A673 (cell line): Measurements from ENCODE around the gene VTCN1. TPM values are rescaled to one million over a fixed set of nuclear protein-coding genes. Genes with fewer than 3 reads are reported as not detected.
A peak's percentile ranks its signal among the peaks of the same experiment; 100 is the strongest.

Source experiments
- BruUV-seq: library from RNA; stranded (reverse); fragments of 400-500 nt; replicated peaks from 2 replicates; lab custom pipeline; 2021; lab: Mats Ljungman, UMichigan
- CTCF ChIA-PET: fragments of 300-600 bp; sonication (Branson Sonifier 250); formaldehyde crosslinking; loops from one replicate; lab custom pipeline; 2022; ENCODE audit warnings: antibody characterized with exemption; lab: Charles Lee
- POLR2A ChIA-PET: fragments of 300-600 bp; sonication (Branson Sonifier 250); formaldehyde crosslinking; loops from one replicate; lab custom pipeline; 2022; ENCODE audit warnings: antibody characterized with exemption; ENCODE audit not compliant: low non-redundant PET; lab: Charles Lee
- DNase-seq: peaks from one replicate; pipeline ENCODE4 v3.0.0-alpha.2; 2015; ENCODE audit warnings: low spot score
- H3K27ac ChIP-seq: fragments of 200-600 bp; sonication (generic); 2 replicates; pipeline ENCODE4 v1.5.1; 2016; ENCODE audit warnings: mixed run types, low read depth, mild to moderate bottlenecking, mixed read lengths, antibody characterized with exemption, low read length; ENCODE audit not compliant: poor library complexity, severe bottlenecking
- H3K27me3 ChIP-seq: fragments of 200-600 bp; sonication (generic); replicated peaks from 2 replicates; pipeline ENCODE4 v1.6.1; 2017; ENCODE audit warnings: mixed run types, low read depth, mild to moderate bottlenecking, mixed read lengths, antibody characterized with exemption, low read length; ENCODE audit not compliant: insufficient read depth, poor library complexity
- H3K36me3 ChIP-seq: fragments of 200-600 bp; sonication (generic); 2 replicates; pipeline ENCODE4 v1.6.1; 2016; ENCODE audit warnings: mixed run types, mild to moderate bottlenecking, mixed read lengths, antibody characterized with exemption, low read length; ENCODE audit not compliant: insufficient read depth, poor library complexity, severe bottlenecking
- H3K4me1 ChIP-seq: fragments of 200-600 bp; sonication (generic); 2 replicates; pipeline ENCODE4 v1.6.1; 2017; ENCODE audit warnings: mixed run types, mild to moderate bottlenecking, mixed read lengths, antibody characterized with exemption, low read length; ENCODE audit not compliant: insufficient read depth, poor library complexity, severe bottlenecking
- H3K4me3 ChIP-seq: fragments of 200-600 bp; sonication (generic); 2 replicates; pipeline ENCODE4 v1.5.1; 2016; ENCODE audit warnings: low read depth, mixed run types, mild to moderate bottlenecking, mixed read lengths, low read length; ENCODE audit not compliant: poor library complexity, severe bottlenecking
- H3K9me3 ChIP-seq: fragments of 200-600 bp; sonication (generic); 2 replicates; pipeline ENCODE4 v1.6.1; 2016; ENCODE audit warnings: mixed run types, low read depth, mild to moderate bottlenecking, mixed read lengths, antibody characterized with exemption, low read length; ENCODE audit not compliant: poor library complexity, severe bottlenecking
- EZH2 ChIP-seq: fragments of 200-600 bp; sonication (generic); IDR thresholded peaks from 2 replicates; pipeline ENCODE4 v1.6.1; 2017; ENCODE audit warnings: borderline replicate concordance, low read depth, mild to moderate bottlenecking, mixed read lengths, antibody characterized with exemption, low read length; ENCODE audit not compliant: poor library complexity, severe bottlenecking
- intact Hi-C: fragments of 100-400 bp; cut with micrococcal nuclease; formaldehyde crosslinking; loops from one replicate; pipeline ENCODE4 v1.10.0; 2022; ENCODE audit not compliant: unreplicated experiment
- microRNA-seq: library from miRNA; unstranded; fragments of <30 nt; microRNA quantifications from one replicate; pipeline ENCODE4 v1.2.0, GENCODE V29; 2021
- total RNA-seq: library from RNA; stranded (reverse); gene quantifications from 2 replicates; pipeline ENCODE4 v1.2.3, GENCODE V29; 2021
- TF ChIP-seq, protein P1 (sequence below): fragments of 300-800, 200-600 bp; sonication (generic); conservative IDR thresholded peaks from 2 replicates; pipeline ENCODE4 v1.5.1; 2017; ENCODE audit warnings: low read depth, mild to moderate bottlenecking, antibody characterized with exemption, low read length, moderate library complexity, mixed read lengths

Gene VTCN1
- total RNA-seq, 1 experiment from 2014 or later = not detected

DNA sequence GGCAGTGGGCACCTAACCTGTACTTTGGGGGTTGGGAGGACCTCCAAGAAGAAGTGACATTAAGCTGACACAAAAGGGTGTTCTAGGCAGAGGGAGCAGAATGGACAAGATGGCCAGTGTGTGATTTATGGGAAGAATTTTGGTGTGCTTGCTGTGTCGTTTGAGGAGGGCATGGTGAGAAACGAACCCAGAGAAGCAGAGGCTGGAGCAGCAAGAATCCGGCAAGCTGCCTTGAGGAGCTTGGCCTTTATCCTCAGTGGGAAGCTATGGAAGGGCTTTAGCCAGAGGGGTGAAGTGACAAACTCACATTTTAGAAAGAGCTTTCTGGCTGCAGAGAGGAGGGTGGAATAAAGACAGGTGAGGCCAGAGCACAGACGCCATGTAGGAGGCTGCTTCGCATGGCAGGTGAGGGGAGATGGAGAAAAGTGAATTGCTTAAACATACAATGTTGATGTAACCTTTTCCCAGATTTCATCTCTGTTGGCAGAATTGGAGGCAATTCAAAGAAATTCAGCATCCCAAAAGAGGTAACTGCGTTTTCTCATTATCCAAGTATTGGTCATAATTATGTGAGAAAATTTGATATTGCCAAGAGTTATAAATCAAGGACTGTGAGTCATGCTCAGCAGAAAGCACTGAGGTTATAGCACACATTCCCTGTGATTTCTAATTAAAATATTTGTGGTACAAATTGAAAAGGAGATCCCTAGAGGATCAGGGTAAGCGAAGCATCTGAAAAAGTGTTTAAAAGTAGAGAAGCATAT lies 115.7 kb downstream of the VTCN1 start:
- no peak overlapping the region for H3K27ac ChIP-seq
- peak; percentile 56 for DNase-seq
- no peak for TF ChIP-seq EZH2
- TF ChIP-seq, protein P1, sequence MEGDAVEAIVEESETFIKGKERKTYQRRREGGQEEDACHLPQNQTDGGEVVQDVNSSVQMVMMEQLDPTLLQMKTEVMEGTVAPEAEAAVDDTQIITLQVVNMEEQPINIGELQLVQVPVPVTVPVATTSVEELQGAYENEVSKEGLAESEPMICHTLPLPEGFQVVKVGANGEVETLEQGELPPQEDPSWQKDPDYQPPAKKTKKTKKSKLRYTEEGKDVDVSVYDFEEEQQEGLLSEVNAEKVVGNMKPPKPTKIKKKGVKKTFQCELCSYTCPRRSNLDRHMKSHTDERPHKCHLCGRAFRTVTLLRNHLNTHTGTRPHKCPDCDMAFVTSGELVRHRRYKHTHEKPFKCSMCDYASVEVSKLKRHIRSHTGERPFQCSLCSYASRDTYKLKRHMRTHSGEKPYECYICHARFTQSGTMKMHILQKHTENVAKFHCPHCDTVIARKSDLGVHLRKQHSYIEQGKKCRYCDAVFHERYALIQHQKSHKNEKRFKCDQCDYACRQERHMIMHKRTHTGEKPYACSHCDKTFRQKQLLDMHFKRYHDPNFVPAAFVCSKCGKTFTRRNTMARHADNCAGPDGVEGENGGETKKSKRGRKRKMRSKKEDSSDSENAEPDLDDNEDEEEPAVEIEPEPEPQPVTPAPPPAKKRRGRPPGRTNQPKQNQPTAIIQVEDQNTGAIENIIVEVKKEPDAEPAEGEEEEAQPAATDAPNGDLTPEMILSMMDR = no peak
- H3K36me3 ChIP-seq = peaks cover 75% of the 10 kb centered on the region
- H3K27me3 ChIP-seq = no peaks in the 10 kb centered on the region
- BruUV-seq = no TSS peak
- H3K9me3 ChIP-seq = no peaks in the 10 kb centered on the region
- ChIA-PET POLR2A (no interaction called here), CTCF (interaction anchor here (1.1 kb wide), 1 partner anchor 34 kb away, joined by 9 read pairs; no protein-coding TSS in a partner anchor)
- H3K4me1 ChIP-seq = peaks cover 21% of the 10 kb centered on the region
- intact Hi-C loops = no loop called here
- no peak overlapping the region for H3K4me3 ChIP-seq

GRCh38 chr1:117093870-117094621 lies 116.7 kb downstream of the VTCN1 start:
- H3K4me3 ChIP-seq = no peak overlapping the region
- H3K27ac ChIP-seq = peak overlapping the region; percentile 45
- H3K27me3 ChIP-seq = no peaks in the 10 kb centered on the region
- H3K4me1 ChIP-seq = peaks cover 21% of the 10 kb centered on the region
- ChIA-PET CTCF (interaction anchor here (0.6 to 1.4 kb wide), 3 partner anchors 34 to 190 kb away, joined by 4 to 9 read pairs (median 4); partner anchors contain the start of gene TTF2), POLR2A (interaction anchor here (0.6 kb wide), 1 partner anchor 224 kb away, joined by 8 read pairs; no protein-coding TSS in a partner anchor)
- peak; percentile 75 for DNase-seq
- intact Hi-C loops = no loop called here
- TF ChIP-seq, protein P1 = peak; percentile 34; the same call in 1 of the 2 replicates
- no peak for TF ChIP-seq EZH2
- H3K36me3 ChIP-seq = peaks cover 75% of the 10 kb centered on the region
- no peaks in the 10 kb centered on the region for H3K9me3 ChIP-seq
- no TSS peak for BruUV-seq

Small RNA genes lying within 50 kb of the gene (microRNA-seq; reads per million reads assigned to microRNA genes)
- 320 reads per million, percentile 73 among the genes with 10 or more reads in this experiment for gene MIR942

Other genes starting within 250 kb of the VTCN1 start
- gene CD101, start 209.2 kb downstream of the VTCN1 start, total RNA-seq = 1.7 TPM in 2 replicates
- gene TTF2, start 150.6 kb downstream of the VTCN1 start, total RNA-seq = 89.1 and 91.4 TPM in 2 replicates
- 3.2 and 6.7 TPM in 2 replicates for gene TRIM45, start 89.2 kb downstream of the VTCN1 start, total RNA-seq
- 27.4 and 31.8 TPM in 2 replicates for gene MAN1A2, start 156.5 kb upstream of the VTCN1 start, total RNA-seq